ENCODE data around the gene LRRC23. TPM values are rescaled to one million over a fixed set of nuclear protein-coding genes. Genes with fewer than 3 reads are reported as not detected.

Gene LRRC23
- polyA plus RNA-seq, 4 donors = 16.5 to 24.5 (median 18.9) TPM

DNA sequence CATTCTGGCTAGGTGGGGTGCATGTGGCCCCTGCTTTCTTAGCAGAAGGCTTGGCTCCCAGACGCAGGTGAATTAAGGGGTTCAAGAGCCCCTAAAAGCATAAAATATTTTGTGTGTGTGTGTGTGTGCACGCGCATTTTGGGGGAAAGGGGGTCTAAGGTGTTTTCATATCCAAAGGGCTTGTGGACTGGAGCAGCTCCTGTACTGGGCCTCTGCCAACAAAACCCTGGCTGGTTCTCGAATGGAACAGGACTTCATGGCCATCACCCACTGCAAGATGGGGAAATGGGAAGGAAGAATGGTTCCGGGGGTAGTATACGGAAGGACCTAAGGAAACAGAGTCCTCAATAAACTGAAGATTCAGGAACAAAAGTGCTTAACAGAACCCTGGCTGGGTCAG is 19.2 kb downstream of the LRRC23 start:
- no peak for DNase-seq (ENCODE audit: low read depth in 4 of 4, low spot score in 2 of 4)

DNA sequence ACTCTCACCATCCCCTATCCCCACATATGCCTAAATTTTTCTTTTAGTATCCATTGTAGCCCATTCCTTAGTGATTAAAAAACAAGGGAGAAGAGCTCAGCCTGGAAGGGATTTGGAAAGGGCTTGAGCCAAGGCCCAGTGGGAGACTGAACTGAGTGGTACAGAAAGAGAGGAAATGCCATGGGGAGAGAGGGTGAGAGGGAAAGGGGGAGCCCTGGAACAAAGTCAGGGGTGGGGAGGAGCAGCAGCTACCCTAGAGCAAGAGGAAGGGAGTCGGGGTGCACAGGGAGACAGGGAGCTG is 20.6 kb downstream of the LRRC23 start:
- DNase-seq (ENCODE audit: low read depth in 4 of 4, low spot score in 2 of 4) = no peak

DNA sequence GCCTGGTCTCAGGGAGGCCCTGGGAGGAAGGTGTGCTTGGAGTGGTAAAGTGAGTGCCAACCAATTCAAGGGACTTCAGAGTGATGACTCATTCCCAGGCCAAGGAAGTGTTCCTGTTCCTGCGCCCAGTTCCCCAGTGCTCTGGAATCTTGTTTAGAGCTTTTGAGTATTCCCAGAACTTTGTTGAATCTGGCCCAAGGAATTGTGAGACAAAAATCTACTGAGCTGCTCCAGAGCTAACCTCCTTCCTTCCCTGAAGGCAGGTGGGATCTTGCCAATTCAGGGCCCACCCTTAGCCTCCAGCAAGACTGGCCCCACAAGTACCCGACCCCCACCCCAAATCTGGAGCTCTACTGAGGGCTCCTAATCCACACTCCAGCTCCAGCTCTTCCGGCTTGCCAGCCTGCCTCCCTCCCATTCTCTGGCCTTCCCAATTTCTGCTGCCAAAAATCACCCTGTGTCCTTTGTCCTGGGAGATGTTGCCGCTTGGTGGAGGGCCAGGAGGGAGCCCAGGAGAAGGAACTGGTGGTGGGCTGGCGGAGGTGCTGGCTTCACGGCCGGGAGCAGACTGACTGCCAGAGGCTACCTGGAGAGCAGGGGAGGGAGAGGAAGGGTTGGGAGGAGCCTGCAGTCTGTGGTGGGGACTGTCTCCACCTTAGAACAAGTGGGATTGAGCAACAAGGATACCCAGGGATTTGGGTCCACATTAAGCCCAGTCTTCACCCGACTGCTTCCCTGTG is 21.1 kb downstream of the LRRC23 start:
- DNase-seq (ENCODE audit: low read depth in 4 of 4, low spot score in 2 of 4) = peak in 1 of 4 donors; percentile 71

DNA sequence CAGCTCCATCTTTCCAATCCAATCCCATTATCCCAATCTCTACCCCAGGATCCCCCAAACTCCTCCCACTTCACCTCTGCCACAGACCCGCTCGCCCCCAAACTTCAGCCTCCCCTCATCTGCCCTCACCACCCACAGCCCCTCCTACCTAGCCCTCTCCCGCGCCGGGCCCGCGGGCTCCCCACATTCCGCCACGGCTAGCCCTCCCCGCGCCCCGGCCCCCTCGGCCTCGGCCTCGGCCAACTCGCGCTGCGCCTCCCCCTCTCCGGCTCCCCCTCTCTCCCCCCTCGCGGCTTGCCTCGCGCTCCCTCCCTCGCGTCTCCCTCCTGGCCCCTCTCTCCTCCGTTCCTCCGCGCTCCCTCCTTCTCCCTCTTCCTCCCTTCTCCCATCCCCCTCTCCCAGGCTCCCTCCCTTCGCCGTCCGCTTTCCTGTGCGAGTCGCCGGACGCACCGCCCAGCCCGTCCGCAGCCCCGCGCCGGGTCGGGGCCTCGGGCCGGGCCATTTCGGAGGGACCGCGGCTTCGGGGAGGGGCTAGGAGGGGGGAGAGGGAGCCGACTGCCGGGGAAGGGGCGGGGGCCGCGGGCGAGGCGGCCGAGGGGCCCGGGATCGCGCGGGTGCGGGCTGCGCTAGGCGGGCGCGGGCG is 22.9 kb downstream of the LRRC23 start, which contains the start of gene ATN1:
ATN1 (plus strand) TSS at position 581 of the 643 bp plus-strand sequence. CDS start 6,043 bp downstream, outside the sequence.
- DNase-seq (ENCODE audit: low read depth in 4 of 4, low spot score in 2 of 4) = peak in 3 of 4 donors; percentile 79 to 88 (median 85)

DNA sequence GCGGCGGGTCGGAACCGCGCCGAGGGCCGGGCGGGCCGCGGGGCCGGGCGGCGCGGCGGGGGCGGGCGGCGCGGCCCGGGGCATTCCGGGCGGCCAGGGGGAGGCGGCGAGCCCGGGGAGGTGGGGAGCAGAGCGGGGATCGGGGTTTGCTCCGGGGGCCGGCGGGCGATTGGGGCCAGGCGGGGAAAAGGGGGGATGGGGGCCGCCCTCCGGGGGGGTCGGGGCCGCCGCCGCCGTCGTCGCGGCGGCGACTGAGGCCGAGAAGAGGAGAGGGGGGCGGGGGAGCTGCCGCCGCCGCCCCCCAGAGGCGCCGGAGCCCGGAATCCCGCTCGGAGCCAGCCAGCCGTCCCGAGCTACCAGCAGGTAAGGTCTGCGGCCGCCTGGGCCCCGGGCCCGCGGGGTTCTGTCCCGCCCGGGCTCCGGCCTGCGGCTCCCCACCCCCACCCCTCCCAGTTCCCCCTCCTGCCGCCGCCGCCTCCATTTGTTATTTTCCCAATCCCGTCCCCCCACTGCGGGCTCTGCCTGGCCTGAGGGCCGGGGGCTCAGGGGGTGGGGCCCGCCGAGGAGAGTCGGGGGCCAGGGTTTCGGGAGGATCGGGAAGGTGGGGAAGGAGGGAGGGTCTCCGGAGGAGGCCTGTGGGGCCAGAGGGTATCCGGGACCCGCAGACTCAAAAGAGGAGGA is 23.5 kb downstream of the LRRC23 start:
- no peak for DNase-seq (ENCODE audit: low read depth in 4 of 4, low spot score in 2 of 4)

DNA sequence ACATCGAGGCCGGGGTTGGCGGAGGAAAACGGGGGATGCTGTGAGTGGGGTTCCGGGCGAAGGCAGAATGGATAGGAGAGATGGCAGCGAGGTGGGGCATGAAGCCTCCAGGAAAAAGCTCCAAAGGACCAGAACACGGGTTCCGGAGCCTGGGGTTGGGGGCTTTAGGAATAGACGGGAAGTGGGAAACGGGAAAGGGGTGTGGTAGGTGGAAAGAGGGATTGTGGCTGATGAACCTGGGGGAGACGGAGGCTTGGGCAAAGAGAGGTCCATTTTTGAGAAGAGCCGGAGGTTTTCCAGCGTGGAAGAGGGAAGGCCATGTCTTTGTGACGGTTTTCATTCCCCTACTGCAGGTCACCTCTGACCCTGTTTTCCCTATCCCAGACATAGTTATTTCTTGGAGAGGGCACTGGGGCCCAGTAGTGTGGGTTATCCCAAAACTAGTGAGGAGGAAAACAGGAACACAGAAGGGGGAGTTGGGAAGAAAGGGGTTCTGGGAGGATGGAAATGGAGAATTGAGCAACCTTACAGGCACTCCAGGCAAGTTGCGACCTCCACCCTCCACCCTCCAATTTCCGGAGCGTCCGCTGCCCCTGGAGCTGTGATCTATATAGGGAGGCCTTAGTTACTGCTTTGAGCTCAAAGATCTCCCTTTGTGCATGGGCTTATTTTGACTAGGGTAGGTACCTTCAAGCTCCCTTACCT is 24.2 kb downstream of the LRRC23 start:
- DNase-seq (ENCODE audit: low read depth in 4 of 4, low spot score in 2 of 4) = no peak

DNA sequence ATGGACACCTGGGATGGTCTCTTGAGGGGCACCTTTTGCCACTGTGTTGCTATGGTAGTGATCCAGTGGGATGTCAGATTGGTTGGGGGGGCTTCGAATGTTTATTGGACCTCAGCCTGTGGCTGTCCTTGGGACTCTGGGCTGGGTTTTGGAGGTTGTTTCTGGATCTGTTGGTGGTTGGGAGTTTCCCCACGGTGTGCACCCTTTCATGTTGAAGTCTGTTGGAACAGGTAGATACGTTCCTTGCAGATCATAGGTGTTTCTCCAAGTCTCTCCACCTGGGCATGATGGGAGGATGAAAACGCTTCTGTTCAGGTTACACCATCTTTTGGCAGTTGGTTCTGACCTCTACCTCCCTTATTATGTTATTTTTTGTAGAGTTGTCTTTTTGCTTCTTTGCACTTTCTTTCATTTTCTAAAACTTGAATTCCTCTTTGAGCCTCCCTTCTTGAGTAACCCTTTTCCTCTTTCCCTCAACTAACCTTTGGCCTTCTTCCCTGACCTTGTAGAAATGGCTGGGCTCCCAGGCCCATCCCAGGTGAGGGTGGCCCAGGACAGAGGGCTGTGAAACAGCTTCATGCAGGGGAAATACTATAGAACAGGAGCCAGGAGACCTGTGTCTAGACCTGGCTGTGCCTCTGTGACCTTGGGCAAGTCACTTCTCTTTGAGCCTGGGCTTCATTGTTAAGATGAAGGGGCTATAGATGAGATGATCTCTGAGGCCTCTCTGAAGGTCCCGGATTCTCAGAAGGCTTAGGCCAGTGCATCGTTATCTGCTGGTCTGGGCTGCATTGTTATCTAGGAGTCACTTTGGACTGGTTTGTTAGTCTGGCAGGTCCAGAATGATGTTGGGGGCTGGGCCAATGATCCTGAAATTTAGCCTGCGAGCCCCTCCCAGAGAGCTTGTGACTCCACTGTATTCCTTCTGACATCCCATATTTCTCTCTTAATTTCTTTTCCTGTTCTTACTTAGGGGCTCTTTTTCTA is 25.1 kb downstream of the LRRC23 start:
- DNase-seq (ENCODE audit: low read depth in 4 of 4, low spot score in 2 of 4) = no peak

DNA sequence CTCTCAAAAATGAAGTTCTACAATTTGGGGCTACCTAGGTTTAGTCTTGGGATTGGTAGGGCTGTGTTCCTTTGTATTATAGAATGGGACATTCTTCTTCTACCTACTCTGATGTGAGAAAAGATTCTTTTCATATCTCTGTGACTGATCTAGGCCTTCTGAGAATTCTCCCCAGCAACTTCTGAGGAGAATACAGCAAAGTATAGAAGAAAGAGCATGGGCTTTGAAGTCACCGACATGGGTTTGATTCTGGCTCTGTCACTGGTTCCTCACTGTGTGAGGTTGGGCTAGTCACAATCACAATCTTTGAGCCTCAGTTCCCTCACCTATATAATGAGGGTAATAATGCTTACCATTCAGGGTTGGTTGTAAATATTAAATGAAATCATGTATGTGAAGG is 28.1 kb downstream of the LRRC23 start:
- DNase-seq (ENCODE audit: low read depth in 4 of 4, low spot score in 2 of 4) = no peak

DNA sequence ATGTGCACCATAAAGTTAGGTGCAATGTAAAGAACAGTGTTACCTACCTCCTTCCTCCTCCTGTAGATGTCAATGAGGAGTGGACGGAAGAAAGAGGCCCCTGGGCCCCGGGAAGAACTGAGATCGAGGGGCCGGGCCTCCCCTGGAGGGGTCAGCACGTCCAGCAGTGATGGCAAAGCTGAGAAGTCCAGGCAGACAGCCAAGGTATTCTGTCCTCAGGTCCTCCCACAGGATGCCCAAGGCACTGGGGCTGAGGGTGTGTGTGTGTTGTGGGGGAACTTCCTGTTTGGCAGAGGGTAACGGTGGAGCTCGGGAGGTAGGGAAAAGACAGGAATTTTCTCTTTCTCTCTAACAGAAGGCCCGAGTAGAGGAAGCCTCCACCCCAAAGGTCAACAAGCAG is 29.5 kb downstream of the LRRC23 start:
- DNase-seq (ENCODE audit: low read depth in 4 of 4, low spot score in 2 of 4) = no peak

DNA sequence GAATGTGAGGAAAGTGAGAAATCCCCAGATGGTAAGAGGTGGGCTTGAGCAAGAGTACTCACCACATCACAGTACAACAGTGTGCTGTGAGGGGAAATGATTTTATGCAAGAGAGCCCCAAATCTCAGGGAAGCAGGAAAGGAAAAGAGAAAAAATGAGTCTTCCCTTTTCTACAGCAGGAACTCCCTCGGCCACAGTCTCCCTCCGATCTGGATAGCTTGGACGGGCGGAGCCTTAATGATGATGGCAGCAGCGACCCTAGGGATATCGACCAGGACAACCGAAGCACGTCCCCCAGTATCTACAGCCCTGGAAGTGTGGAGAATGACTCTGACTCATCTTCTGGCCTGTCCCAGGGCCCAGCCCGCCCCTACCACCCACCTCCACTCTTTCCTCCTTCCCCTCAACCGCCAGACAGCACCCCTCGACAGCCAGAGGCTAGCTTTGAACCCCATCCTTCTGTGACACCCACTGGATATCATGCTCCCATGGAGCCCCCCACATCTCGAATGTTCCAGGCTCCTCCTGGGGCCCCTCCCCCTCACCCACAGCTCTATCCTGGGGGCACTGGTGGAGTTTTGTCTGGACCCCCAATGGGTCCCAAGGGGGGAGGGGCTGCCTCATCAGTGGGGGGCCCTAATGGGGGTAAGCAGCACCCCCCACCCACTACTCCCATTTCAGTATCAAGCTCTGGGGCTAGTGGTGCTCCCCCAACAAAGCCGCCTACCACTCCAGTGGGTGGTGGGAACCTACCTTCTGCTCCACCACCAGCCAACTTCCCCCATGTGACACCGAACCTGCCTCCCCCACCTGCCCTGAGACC is 31.0 kb downstream of the LRRC23 start:
- DNase-seq (ENCODE audit: low read depth in 4 of 4, low spot score in 2 of 4) = no peak

DNA sequence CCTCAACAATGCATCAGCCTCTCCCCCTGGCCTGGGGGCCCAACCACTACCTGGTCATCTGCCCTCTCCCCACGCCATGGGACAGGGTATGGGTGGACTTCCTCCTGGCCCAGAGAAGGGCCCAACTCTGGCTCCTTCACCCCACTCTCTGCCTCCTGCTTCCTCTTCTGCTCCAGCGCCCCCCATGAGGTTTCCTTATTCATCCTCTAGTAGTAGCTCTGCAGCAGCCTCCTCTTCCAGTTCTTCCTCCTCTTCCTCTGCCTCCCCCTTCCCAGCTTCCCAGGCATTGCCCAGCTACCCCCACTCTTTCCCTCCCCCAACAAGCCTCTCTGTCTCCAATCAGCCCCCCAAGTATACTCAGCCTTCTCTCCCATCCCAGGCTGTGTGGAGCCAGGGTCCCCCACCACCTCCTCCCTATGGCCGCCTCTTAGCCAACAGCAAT is 31.6 kb downstream of the LRRC23 start:
- DNase-seq (ENCODE audit: low read depth in 4 of 4, low spot score in 2 of 4) = no peak

DNA sequence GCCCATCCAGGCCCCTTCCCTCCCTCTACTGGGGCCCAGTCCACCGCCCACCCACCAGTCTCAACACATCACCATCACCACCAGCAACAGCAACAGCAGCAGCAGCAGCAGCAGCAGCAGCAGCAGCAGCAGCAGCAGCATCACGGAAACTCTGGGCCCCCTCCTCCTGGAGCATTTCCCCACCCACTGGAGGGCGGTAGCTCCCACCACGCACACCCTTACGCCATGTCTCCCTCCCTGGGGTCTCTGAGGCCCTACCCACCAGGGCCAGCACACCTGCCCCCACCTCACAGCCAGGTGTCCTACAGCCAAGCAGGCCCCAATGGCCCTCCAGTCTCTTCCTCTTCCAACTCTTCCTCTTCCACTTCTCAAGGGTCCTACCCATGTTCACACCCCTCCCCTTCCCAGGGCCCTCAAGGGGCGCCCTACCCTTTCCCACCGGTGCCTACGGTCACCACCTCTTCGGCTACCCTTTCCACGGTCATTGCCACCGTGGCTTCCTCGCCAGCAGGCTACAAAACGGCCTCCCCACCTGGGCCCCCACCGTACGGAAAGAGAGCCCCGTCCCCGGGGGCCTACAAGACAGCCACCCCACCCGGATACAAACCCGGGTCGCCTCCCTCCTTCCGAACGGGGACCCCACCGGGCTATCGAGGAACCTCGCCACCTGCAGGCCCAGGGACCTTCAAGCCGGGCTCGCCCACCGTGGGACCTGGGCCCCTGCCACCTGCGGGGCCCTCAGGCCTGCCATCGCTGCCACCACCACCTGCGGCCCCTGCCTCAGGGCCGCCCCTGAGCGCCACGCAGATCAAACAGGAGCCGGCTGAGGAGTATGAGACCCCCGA is 32.2 kb downstream of the LRRC23 start:
- no peak for DNase-seq (ENCODE audit: low read depth in 4 of 4, low spot score in 2 of 4)

DNA sequence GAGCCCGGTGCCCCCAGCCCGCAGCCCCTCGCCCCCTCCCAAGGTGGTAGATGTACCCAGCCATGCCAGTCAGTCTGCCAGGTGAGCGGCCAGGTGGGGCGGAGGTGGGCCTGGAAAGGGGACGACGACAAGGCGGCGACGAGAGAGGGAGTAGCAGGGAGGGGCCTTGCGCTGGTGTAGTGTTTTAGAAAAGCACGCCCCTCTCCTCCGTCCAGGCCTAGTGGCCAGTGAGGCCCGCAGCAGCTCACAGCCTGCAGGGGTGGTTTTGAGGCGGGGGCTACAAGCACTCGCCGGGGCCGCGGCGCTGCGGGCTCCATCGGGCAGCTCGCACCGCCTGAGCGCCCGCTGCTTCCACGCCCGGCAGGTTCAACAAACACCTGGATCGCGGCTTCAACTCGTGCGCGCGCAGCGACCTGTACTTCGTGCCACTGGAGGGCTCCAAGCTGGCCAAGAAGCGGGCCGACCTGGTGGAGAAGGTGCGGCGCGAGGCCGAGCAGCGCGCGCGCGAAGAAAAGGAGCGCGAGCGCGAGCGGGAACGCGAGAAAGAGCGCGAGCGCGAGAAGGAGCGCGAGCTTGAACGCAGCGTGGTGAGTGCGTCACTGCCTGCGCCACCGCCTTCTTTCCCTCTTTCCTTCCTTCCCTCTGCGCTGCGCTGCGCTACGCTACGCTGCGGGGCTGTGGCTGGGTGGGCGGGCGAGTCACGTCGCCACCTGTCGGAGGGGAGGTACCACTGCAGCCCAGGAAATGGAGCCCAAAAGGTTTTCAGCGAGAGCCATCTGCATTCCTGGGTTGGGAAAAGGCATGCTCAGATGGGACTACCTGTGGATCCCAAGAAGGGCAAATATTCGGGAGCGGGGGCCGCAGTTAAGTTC is 33.1 kb downstream of the LRRC23 start:
- peak in 3 of 4 donors; percentile 81 to 90 (median 87) for DNase-seq (ENCODE audit: low read depth in 4 of 4, low spot score in 2 of 4)

DNA sequence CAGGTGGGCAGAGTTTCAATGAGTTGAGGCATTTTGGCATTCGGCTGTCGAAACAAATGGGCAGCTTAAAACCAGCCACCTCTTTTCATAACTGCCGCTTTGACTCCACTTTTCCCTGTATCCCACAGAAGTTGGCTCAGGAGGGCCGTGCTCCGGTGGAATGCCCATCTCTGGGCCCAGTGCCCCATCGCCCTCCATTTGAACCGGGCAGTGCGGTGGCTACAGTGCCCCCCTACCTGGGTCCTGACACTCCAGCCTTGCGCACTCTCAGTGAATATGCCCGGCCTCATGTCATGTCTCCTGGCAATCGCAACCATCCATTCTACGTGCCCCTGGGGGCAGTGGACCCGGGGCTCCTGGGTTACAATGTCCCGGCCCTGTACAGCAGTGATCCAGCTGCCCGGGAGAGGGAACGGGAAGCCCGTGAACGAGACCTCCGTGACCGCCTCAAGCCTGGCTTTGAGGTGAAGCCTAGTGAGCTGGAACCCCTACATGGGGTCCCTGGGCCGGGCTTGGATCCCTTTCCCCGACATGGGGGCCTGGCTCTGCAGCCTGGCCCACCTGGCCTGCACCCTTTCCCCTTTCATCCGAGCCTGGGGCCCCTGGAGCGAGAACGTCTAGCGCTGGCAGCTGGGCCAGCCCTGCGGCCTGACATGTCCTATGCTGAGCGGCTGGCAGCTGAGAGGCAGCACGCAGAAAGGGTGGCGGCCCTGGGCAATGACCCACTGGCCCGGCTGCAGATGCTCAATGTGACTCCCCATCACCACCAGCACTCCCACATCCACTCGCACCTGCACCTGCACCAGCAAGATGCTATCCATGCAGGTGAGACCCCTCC is 34.0 kb downstream of the LRRC23 start:
- DNase-seq (ENCODE audit: low read depth in 4 of 4, low spot score in 2 of 4) = no peak

DNA sequence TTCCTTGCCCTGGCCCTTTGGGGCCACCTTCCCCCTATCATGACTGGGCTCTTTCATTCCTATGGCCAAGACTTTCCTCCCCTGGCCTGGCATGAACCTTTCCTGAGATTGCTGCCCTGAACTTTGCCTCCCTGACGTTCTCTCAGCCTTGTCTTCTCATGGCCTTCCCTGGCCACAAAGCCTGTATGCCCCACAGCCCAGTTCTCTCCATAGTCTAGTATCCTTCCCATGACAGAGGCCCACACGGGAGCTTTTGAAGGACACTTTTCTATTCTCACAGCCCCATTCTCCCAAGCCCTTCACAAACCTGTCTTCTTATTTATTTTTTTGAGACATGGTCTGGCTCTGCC is 34.5 kb downstream of the LRRC23 start:
- no peak for DNase-seq (ENCODE audit: low read depth in 4 of 4, low spot score in 2 of 4)

DNA sequence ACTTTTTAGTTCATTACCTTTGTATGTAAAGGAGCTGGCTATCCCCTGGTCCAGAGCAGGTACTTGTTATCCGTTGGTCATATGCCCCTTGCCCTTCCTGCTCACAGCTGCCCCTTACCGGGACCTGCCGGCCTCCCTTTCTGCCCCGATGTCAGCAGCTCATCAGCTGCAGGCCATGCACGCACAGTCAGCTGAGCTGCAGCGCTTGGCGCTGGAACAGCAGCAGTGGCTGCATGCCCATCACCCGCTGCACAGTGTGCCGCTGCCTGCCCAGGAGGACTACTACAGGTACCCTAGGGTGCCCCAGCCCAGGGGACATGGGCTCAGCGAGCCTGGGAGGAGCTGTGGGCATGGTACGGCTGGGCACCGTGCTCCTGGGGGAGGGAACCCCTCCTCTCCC is 36.6 kb downstream of the LRRC23 start:
- no peak for DNase-seq (ENCODE audit: low read depth in 4 of 4, low spot score in 2 of 4)

Data from left renal cortex interstitium (tissue), 4 donors.